Ascending aorta (tissue), 2 donors: Measurements from ENCODE around the gene CCDC190. TPM values are rescaled to one million over a fixed set of nuclear protein-coding genes. Genes with fewer than 3 reads are reported as not detected.

Experiments
- DNase-seq, 2 donors: peaks; one replicate each; pipeline ENCODE4 v3.0.0-alpha.2; 2019; ENCODE audit warnings: low spot score in 2 of 2
- H3K27ac ChIP-seq, 2 donors: fragments of 200-600 bp; sonication (generic); one replicate each; pipeline ENCODE4 v1.5.1; 2016 to 2017; ENCODE audit warnings: mild to moderate bottlenecking in 1 of 2
- H3K27me3 ChIP-seq: fragments of 200-600 bp; sonication (generic); one replicate; pipeline ENCODE4 v1.5.1; 2017
- H3K36me3 ChIP-seq, 2 donors: fragments of 200-600 bp; sonication (generic); one replicate each; pipeline ENCODE4 v1.5.1; 2016
- H3K4me1 ChIP-seq, 2 donors: fragments of 200-600 bp; sonication (generic); one replicate each; pipeline ENCODE4 v1.5.1; 2016 to 2017; ENCODE audit warnings: mild to moderate bottlenecking in 1 of 2
- H3K4me3 ChIP-seq, 2 donors: fragments of 200-600 bp; sonication (generic); one replicate each; pipeline ENCODE4 v1.5.1; 2016 to 2017; ENCODE audit warnings: mild to moderate bottlenecking in 1 of 2
- H3K9me3 ChIP-seq, 2 donors: fragments of 200-600 bp; sonication (generic); one replicate each; pipeline ENCODE4 v1.5.1; 2016
- intact Hi-C: fragments of 100-400 bp; cut with DNase I; formaldehyde crosslinking; loops from one replicate; pipeline ENCODE4 v1.15.1; 2023
- total RNA-seq: library from RNA; depleted of rRNA; stranded (reverse); fragments of >200 nt; gene quantifications from one replicate; pipeline ENCODE4 v1.1.0, GENCODE V29; 2016
- TF ChIP-seq, protein P1 (sequence below), 3 experiments: fragments of 200-600 bp in 2 of 3; fragments of 450-650 bp in 1 of 3; sonication (generic) in 2 of 3; IDR thresholded peaks; one replicate each; pipeline ENCODE4 v1.5.1; 2016 to 2019; ENCODE audit warnings: antibody characterized with exemption in 3 of 3, mild to moderate bottlenecking in 1 of 3, moderate library complexity in 1 of 3

The CCDC190 gene
- total RNA-seq, 1 donor from 2014 or later: 1.9 TPM

DNA sequence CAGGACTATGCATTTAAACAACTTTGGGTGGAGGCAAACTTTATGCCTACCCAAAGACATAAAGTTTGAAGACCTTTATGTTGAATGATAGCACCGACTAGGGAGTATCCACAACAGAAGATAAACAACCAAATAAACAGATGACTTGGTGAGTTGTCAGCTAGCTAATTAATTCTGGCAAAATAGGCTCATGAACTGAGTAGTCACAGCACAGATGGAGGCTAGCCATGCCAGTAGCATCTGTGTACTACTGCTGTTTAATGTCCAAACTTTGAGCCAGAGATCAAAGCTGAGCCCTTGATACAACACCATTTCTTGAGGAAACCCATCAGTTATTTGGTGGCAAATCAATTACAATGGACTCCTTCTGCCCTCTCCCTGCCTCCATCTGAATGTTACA lies 40.3 kb upstream of the CCDC190 start:
- TF ChIP-seq, protein P1, sequence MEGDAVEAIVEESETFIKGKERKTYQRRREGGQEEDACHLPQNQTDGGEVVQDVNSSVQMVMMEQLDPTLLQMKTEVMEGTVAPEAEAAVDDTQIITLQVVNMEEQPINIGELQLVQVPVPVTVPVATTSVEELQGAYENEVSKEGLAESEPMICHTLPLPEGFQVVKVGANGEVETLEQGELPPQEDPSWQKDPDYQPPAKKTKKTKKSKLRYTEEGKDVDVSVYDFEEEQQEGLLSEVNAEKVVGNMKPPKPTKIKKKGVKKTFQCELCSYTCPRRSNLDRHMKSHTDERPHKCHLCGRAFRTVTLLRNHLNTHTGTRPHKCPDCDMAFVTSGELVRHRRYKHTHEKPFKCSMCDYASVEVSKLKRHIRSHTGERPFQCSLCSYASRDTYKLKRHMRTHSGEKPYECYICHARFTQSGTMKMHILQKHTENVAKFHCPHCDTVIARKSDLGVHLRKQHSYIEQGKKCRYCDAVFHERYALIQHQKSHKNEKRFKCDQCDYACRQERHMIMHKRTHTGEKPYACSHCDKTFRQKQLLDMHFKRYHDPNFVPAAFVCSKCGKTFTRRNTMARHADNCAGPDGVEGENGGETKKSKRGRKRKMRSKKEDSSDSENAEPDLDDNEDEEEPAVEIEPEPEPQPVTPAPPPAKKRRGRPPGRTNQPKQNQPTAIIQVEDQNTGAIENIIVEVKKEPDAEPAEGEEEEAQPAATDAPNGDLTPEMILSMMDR (IDR thresholded peaks at IDR 0.05): no peak
- Histone ChIP-seq H3K36me3 (no peaks in the 10 kb centered on the region), H3K27me3 (no peaks in the 10 kb centered on the region), H3K27ac (no peak overlapping the region), H3K4me3 (no peak overlapping the region), H3K4me1 (peaks cover 0 to 7% of the 10 kb centered on the region in 2 donors), H3K9me3 (no peaks in the 10 kb centered on the region)
- no peak for DNase-seq
- intact Hi-C loops: no loop called here

DNA sequence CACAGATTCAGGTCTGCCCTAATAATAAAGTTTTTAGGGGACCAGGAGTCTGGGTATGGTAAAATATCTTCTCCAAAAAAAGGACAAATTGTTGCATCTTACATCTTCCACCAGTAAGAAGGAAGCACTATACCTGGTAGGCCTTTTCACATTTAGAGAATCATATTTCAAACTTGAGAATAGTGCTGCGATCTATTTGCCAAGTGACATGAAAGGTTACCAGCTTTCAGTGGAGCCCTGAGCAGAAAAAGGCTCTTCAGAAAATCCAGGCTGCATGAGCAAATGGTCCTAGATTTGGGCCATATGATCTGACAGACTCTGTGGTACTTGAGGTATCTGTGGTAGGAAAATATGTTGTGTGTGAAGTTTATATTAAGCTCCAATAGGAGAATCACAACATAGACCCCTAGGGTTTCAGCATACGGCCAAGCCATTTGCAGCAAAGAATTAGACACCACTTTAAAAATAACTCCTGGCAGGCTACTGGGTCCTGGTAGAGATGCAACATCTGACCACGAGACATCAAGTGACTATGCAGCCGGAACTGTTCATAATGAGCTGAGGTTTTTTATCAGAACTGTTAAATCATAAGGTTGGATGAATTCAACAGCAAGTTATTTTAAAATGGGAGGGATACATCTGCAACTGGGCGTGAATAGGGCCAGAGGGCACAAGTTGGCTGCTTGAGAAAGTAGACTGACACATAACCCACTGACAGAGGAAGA lies 38.6 kb upstream of the CCDC190 start:
- DNase-seq: no peak
- no peaks in the 10 kb centered on the region for H3K27me3 ChIP-seq
- intact Hi-C loops: no loop called here
- H3K9me3 ChIP-seq: no peaks in the 10 kb centered on the region
- no peaks in the 10 kb centered on the region for H3K36me3 ChIP-seq
- H3K27ac ChIP-seq: no peak overlapping the region
- H3K4me3 ChIP-seq: no peak overlapping the region
- H3K4me1 ChIP-seq: no peaks in the 10 kb centered on the region
- TF ChIP-seq, protein P1 (IDR thresholded peaks at IDR 0.05): no peak

DNA sequence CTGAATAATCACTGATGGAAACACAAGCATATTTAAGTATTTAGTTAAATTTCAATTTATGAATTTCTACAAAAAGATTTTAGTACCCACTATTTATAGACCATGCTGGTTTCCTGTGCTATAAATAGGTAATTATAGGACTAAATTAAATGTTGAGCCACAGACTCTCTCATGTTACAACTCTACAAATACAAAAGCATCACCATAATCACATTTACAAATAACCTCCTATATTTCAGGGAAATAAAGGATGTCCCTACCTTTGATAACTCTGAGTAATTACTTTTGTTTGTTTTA lies 32.6 kb upstream of the CCDC190 start:
- intact Hi-C loops: no loop called here
- no peaks in the 10 kb centered on the region for H3K36me3 ChIP-seq
- H3K4me1 ChIP-seq: peaks cover 0 to 5% of the 10 kb centered on the region in 2 donors
- no peaks in the 10 kb centered on the region for H3K9me3 ChIP-seq
- TF ChIP-seq, protein P1 (IDR thresholded peaks at IDR 0.05): no peak
- no peak overlapping the region for H3K27ac ChIP-seq
- no peak for DNase-seq
- H3K27me3 ChIP-seq: no peaks in the 10 kb centered on the region
- H3K4me3 ChIP-seq: no peak overlapping the region

DNA sequence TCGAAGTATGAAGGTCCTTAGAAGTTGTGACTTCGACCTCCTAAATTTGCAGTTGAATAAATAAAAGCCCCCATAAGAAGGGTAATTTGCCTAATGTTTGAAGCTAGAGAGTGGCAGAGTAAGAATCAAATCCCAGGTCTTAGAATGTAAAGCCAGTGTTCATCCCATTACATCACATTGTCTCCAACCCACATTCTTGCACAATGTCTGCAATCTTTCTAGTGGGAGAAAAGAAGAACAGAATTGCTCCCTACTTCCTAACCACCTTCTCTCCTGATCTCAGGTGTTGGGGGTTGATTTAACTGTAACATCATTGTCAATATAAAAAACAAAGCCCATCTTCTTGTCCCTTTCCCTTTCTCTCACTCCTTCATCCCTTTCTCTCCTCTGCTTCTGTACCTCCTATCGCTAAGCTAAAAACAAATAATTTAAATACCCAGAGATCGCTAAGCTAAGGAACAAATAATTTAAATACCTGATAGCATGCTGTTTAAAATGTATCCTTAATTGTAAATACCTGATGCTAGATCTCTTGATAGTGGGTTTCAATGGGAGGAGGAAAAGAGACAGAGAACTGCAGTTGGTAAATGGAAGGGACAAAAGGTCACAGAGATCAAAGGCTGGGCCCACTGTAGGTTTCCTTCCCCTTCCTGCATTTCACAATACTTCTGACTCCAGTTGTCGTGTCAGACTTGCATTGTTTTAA lies 32.1 kb upstream of the CCDC190 start:
- no peaks in the 10 kb centered on the region for H3K36me3 ChIP-seq
- no peaks in the 10 kb centered on the region for H3K9me3 ChIP-seq
- H3K27me3 ChIP-seq: no peaks in the 10 kb centered on the region
- intact Hi-C loops: no loop called here
- no peak overlapping the region for H3K4me3 ChIP-seq
- peaks cover 0 to 5% of the 10 kb centered on the region in 2 donors for H3K4me1 ChIP-seq
- DNase-seq: no peak
- no peak overlapping the region for H3K27ac ChIP-seq
- TF ChIP-seq, protein P1 (IDR thresholded peaks at IDR 0.05): no peak

DNA sequence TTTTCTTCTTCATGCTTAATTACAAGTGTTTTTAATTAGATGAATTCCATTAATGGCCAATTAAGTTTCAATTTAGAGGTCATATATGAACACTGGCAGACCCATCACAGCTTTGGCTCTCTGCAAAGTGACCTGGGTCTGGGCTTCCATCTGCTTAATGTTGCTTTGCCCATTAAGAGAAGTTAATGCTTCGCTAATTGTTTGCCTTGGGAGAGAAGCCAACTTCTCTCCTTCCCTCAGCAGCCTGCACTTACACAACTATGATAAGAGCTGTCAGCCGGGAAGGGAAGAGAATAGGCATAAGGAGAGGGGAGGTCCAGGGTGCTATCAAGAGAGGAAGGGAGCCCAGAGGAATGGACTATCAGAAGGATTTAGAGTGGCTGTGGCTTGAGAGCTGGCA lies 29.0 kb upstream of the CCDC190 start:
- Histone ChIP-seq H3K9me3 (no peaks in the 10 kb centered on the region), H3K4me1 (peaks cover 0 to 5% of the 10 kb centered on the region in 2 donors), H3K27me3 (no peaks in the 10 kb centered on the region), H3K4me3 (no peak overlapping the region), H3K27ac (no peak overlapping the region), H3K36me3 (no peaks in the 10 kb centered on the region)
- TF ChIP-seq, protein P1 (IDR thresholded peaks at IDR 0.05): no peak
- no peak for DNase-seq
- intact Hi-C loops: no loop called here
